ENCODE data around the gene CCS. TPM values are rescaled to one million over a fixed set of nuclear protein-coding genes. Genes with fewer than 3 reads are reported as not detected.

Gene CCS
- total and polyA plus RNA-seq, 9 of the 15 experiments (the other 6 are each of a cell fraction or from before 2014, with no cell fraction given): 1.1 to 46.6 (median 26.8) TPM

GRCh38 chr11:66638177-66639065, 45.4 kb downstream of the CCS start, which contains the start of gene RBM4 (continued):
- TF ChIP-seq ZNF589 (CRISPR knock-in tag; IDR thresholded peaks at IDR 0.05; ENCODE audit: low read depth): peak; percentile 32; the same call in 1 of the 2 replicates
- TF ChIP-seq PHB2 (IDR thresholded peaks at IDR 0.05; ENCODE audit: low read depth): no peak
- no peak for TF ChIP-seq ZNF830 (CRISPR knock-in tag; IDR thresholded peaks at IDR 0.05)
- no peak; the same call in none of the 2 replicates for TF ChIP-seq ZNF395 (CRISPR knock-in tag; IDR thresholded peaks at IDR 0.05)
- TF ChIP-seq SFPQ (IDR thresholded peaks at IDR 0.05; ENCODE audit: low read depth, low read length): no peak
- no peak for TF ChIP-seq FOXA3 (CRISPR knock-in tag; conservative IDR thresholded peaks at IDR 0.05 in 1 of 2, IDR thresholded peaks at IDR 0.05 in 1 of 2)
- TF ChIP-seq NCOA6 (IDR thresholded peaks at IDR 0.05): no peak
- TF ChIP-seq BCL6 (CRISPR knock-in tag; IDR thresholded peaks at IDR 0.05): no peak
- no peak; the same call in 1 of the 2 replicates for TF ChIP-seq MAFF (IDR thresholded peaks at IDR 0.05; ENCODE audit: low read length)
- no peak for TF ChIP-seq ARHGAP35 (IDR thresholded peaks at IDR 0.05; ENCODE audit: partially characterized antibody)
- TF ChIP-seq ERF (CRISPR knock-in tag; IDR thresholded peaks at IDR 0.05): no peak
- TF ChIP-seq CBFA2T2 (conservative IDR thresholded peaks at IDR 0.05): no peak
- TF ChIP-seq ZBTB17 (CRISPR knock-in tag; IDR thresholded peaks at IDR 0.05): peak; percentile 25; the same call in 1 of the 2 replicates
- no peak for TF ChIP-seq HES1 (IDR thresholded peaks at IDR 0.05; ENCODE audit: low read depth)
- TF ChIP-seq TFAP4 (CRISPR knock-in tag; IDR thresholded peaks at IDR 0.05; ENCODE audit: borderline replicate concordance): peak; percentile 50
- no peak for TF ChIP-seq FOXJ3 (CRISPR knock-in tag; IDR thresholded peaks at IDR 0.05)
- peak; percentile 45; the same call in 1 of the 2 replicates for TF ChIP-seq RFX1 (IDR thresholded peaks at IDR 0.05)
- no peak for TF ChIP-seq SREBF1 (IDR thresholded peaks at IDR 0.05; ENCODE audit: borderline replicate concordance, low read depth, low read length)
- no peak for TF ChIP-seq STAG1 (CRISPR knock-in tag; IDR thresholded peaks at IDR 0.05; ENCODE audit: borderline replicate concordance)
- TF ChIP-seq ZNF561 (CRISPR knock-in tag; conservative IDR thresholded peaks at IDR 0.05): no peak
- TF ChIP-seq SIN3B (IDR thresholded peaks at IDR 0.05; ENCODE audit: low read depth): no peak
- no peak for TF ChIP-seq SRSF7 (optimal IDR thresholded peaks at IDR 0.05; ENCODE audit: low read depth, low read length)
- peak; percentile 46 to 57; a peak in 2 of 4 replicates for TF ChIP-seq TEAD1 (CRISPR knock-in tag; IDR thresholded peaks at IDR 0.05)
- TF ChIP-seq DDX20 (tag; IDR thresholded peaks at IDR 0.05; ENCODE audit: low read depth): no peak
